ENCODE results near the gene GJA3. TPM values are rescaled to one million over a fixed set of nuclear protein-coding genes. Genes with fewer than 3 reads are reported as not detected.

GJA3 gene
- total RNA-seq, 1 experiment from 2014 or later, result 0.92 TPM

DNA sequence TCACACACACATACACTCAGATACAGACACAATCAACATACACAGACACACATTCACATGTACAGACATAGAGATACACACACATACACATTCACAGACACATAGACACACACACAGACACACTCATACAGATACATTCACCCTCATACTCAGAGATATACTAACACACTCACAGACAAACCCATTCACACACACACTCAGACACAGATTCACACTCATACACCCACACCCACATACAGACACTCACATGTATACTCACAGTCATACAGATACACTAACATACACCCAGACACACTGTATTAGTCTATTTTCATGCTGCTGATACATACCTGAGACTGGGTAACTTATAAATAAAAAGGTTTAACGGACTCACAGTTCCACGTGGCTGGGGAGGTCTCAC is 30.8 kb downstream of the GJA3 start:
- Histone ChIP-seq H3K4me1 (ENCODE audit: insufficient read depth, low read length) (no peaks in the 10 kb centered on the region), H4K8ac (replicated peaks; ENCODE audit: insufficient read length, low read depth, low read length) (no peak overlapping the region), H2AK5ac (ENCODE audit: insufficient read length, low read length) (no peak overlapping the region), H3K23me2 (ENCODE audit: insufficient read length, low read depth, low read length, poor library complexity, severe bottlenecking) (peaks cover 11% of the 10 kb centered on the region), H4K20me1 (ENCODE audit: control insufficient read depth, insufficient read depth, insufficient read length) (no peaks in the 10 kb centered on the region), H2AFZ (ENCODE audit: low read length) (no peak overlapping the region), H2BK20ac (ENCODE audit: low read depth, low read length, poor library complexity, severe bottlenecking) (no peak overlapping the region), H3K9ac (ENCODE audit: extremely low read depth, insufficient read length, low read length) (no peak overlapping the region), H3K79me1 (ENCODE audit: insufficient read depth, low read depth, low read length, poor library complexity, severe bottlenecking) (no peaks in the 10 kb centered on the region), H3K79me2 (ENCODE audit: insufficient read depth, low read length) (no peaks in the 10 kb centered on the region), H4K5ac (ENCODE audit: insufficient read length, low read depth, low read length) (no peak overlapping the region), H3K23ac (ENCODE audit: insufficient read length, low read depth, low read length) (no peak overlapping the region), H3K18ac (ENCODE audit: insufficient read length, low read depth, low read length) (no peak overlapping the region), H2BK120ac (ENCODE audit: low read depth, low read length, poor library complexity, severe bottlenecking) (no peak overlapping the region), H3K27me3 (ENCODE audit: insufficient read depth, low read length) (peaks cover 6% of the 10 kb centered on the region; the same call in 1 of the 2 replicates), H2BK12ac (ENCODE audit: insufficient read length, low read depth, low read length) (no peak overlapping the region), H2BK15ac (ENCODE audit: low read depth, low read length) (no peak overlapping the region), H3K4ac (ENCODE audit: low read depth, low read length) (no peak overlapping the region), H3K4me2 (ENCODE audit: insufficient read depth, insufficient read length, low read length) (no peak overlapping the region), H3K56ac (ENCODE audit: insufficient read length, low read depth, low read length) (no peak overlapping the region), H2BK5ac (ENCODE audit: insufficient read length, low read length) (no peak overlapping the region), H3K27ac (ENCODE audit: insufficient read length, low read depth, low read length) (no peak overlapping the region), H4K91ac (ENCODE audit: insufficient read length, low read depth, low read length) (no peak overlapping the region), H3K9me3 (ENCODE audit: control insufficient read depth, low read depth, low read length) (no peaks in the 10 kb centered on the region), H3K14ac (ENCODE audit: insufficient read depth, low read length) (no peak overlapping the region), H3T11ph (ENCODE audit: low read length) (no peak overlapping the region)
- H3K9me3 Mint-ChIP-seq, result no peaks in the 10 kb centered on the region
- peaks cover 18% of the 10 kb centered on the region for H3K27me3 Mint-ChIP-seq (ENCODE audit: low read depth)
- no peak overlapping the region for H3K4me3 Mint-ChIP-seq
- no peak for DNase-seq
- no peaks in the 10 kb centered on the region for H3K36me3 Mint-ChIP-seq (ENCODE audit: insufficient read depth in 1 of 3, low read depth in 3 of 3)
- WGBS (ENCODE audit: extremely low coverage, insufficient read length, low lambda C conversion rate), result no CpG with 5 or more reads among the region's 2 CpGs
- H3K27ac Mint-ChIP-seq, result no peak overlapping the region
- TF ChIP-seq, protein P1, sequence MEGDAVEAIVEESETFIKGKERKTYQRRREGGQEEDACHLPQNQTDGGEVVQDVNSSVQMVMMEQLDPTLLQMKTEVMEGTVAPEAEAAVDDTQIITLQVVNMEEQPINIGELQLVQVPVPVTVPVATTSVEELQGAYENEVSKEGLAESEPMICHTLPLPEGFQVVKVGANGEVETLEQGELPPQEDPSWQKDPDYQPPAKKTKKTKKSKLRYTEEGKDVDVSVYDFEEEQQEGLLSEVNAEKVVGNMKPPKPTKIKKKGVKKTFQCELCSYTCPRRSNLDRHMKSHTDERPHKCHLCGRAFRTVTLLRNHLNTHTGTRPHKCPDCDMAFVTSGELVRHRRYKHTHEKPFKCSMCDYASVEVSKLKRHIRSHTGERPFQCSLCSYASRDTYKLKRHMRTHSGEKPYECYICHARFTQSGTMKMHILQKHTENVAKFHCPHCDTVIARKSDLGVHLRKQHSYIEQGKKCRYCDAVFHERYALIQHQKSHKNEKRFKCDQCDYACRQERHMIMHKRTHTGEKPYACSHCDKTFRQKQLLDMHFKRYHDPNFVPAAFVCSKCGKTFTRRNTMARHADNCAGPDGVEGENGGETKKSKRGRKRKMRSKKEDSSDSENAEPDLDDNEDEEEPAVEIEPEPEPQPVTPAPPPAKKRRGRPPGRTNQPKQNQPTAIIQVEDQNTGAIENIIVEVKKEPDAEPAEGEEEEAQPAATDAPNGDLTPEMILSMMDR (conservative IDR thresholded peaks at IDR 0.05), result no peak
- H3K4me1 Mint-ChIP-seq, result peaks cover 0 to 2% of the 10 kb centered on the region in 2 experiments; a peak in 1 of 4 replicates
